ENCODE data around the gene PPP1R1B. TPM values are rescaled to one million over a fixed set of nuclear protein-coding genes. Genes with fewer than 3 reads are reported as not detected.

The PPP1R1B gene
- total RNA-seq, 2 experiments from 2014 or later, result not detected

DNA sequence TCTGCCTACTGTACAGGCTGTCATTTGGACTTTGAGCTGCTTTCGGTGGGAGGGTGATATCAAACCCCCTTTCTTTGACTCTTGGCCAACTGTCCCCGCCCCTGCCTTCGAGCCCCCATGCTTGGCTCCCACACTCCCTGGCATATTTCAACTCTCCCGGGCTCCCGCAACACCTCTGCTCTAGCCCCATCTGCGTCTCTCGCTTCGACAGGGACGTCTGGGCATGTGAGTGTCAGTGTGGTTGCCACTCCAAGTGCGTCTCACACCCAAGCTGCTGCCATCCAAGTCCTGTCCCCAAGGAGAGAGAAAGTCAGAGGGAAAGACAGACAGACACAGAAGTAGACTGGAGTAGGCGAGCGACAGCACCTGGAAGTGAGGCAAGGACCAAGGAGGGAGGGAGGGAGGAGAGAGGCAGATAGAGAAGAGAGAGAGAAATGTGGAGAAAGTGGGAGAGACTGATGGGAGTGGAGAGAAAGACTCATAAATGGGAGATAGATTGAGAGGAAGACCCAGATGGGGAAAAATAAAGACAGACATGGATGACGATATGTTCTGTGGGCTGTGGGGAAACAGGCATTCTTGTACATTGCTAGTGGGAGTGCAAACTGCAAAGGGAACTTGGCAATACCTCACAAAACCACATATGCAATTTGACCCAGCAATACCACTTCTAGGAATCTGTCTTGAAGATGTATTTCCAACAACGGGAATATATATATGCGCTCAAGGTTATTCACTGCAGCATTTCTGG is 22.0 kb downstream of the PPP1R1B start:
- ChIA-PET CTCF (interaction anchor here (1.3 to 11.1 kb wide), 4 partner anchors 14 to 56 kb away, joined by 3 to 111 read pairs (median 6); partner anchors contain the start of gene PPP1R1B), POLR2A (interaction anchor here (1.4 kb wide), 1 partner anchor 11 kb away, joined by 4 read pairs; no protein-coding TSS in a partner anchor)
- no peak for ATAC-seq
- no peak for DNase-seq
- Mint-ChIP-seq H3K9me3 (no peaks in the 10 kb centered on the region), H3K4me1 (ENCODE audit: low read depth) (peaks cover 45% of the 10 kb centered on the region), H3K27me3 (no peaks in the 10 kb centered on the region), H3K4me3 (no peak overlapping the region), H3K36me3 (ENCODE audit: low read depth) (peaks cover 2% of the 10 kb centered on the region), H3K27ac (no peak overlapping the region)
- TF ChIP-seq, protein P1, sequence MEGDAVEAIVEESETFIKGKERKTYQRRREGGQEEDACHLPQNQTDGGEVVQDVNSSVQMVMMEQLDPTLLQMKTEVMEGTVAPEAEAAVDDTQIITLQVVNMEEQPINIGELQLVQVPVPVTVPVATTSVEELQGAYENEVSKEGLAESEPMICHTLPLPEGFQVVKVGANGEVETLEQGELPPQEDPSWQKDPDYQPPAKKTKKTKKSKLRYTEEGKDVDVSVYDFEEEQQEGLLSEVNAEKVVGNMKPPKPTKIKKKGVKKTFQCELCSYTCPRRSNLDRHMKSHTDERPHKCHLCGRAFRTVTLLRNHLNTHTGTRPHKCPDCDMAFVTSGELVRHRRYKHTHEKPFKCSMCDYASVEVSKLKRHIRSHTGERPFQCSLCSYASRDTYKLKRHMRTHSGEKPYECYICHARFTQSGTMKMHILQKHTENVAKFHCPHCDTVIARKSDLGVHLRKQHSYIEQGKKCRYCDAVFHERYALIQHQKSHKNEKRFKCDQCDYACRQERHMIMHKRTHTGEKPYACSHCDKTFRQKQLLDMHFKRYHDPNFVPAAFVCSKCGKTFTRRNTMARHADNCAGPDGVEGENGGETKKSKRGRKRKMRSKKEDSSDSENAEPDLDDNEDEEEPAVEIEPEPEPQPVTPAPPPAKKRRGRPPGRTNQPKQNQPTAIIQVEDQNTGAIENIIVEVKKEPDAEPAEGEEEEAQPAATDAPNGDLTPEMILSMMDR (IDR thresholded peaks at IDR 0.05), result no peak
- intact Hi-C loops (cut with micrococcal nuclease), result no loop called here

DNA sequence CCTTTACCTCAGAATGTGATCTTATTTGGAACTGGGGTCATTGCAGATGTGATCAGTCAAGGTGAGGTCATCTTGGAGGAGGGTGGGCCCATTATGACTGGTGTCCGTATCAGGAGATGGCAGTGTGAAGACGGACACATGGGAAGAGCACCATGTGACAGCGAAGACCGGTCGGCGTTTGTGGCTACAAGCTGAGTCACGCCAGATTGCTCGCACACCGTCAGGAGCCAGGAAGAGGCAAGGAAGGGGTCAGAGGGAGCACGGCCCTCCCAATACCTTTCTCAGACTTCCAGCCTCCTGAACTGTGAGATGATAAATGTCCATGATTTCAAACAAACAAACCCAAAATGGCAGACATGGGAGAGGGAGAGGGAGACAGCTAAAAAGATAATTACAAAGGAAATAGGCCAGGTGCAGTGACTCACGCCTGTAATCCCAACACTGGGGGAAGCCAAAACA is 23.4 kb downstream of the PPP1R1B start:
- Mint-ChIP-seq H3K4me1 (ENCODE audit: low read depth) (peaks cover 46% of the 10 kb centered on the region), H3K4me3 (no peak overlapping the region), H3K27ac (peak overlapping the region; percentile 49), H3K9me3 (no peaks in the 10 kb centered on the region), H3K36me3 (ENCODE audit: low read depth) (peaks cover 5% of the 10 kb centered on the region), H3K27me3 (no peaks in the 10 kb centered on the region)
- DNase-seq, result no peak
- no peak for ATAC-seq
- intact Hi-C loops (cut with micrococcal nuclease), result no loop called here
- CTCF ChIA-PET, result interaction anchor here (1.2 to 6.4 kb wide), 6 partner anchors 11 to 327 kb away, joined by 3 to 146 read pairs (median 30); partner anchors contain the start of genes MIEN1, PNMT, STARD3 and TCAP
- POLR2A ChIA-PET, result interaction anchor here (0.8 to 1.6 kb wide), 4 partner anchors 10 to 30 kb away, joined by 3 to 6 read pairs (median 4); no protein-coding TSS in a partner anchor
- TF ChIP-seq, protein P1 (IDR thresholded peaks at IDR 0.05), result no peak

- Mint-ChIP-seq H3K36me3 (ENCODE audit: low read depth) (peaks cover 9% of the 10 kb centered on the region), H3K4me3 (no peak overlapping the region), H3K4me1 (ENCODE audit: low read depth) (peaks cover 44% of the 10 kb centered on the region), H3K9me3 (no peaks in the 10 kb centered on the region), H3K27me3 (no peaks in the 10 kb centered on the region), H3K27ac (peak overlapping the region; percentile 26)
- POLR2A ChIA-PET, result interaction anchor here (1.0 to 1.3 kb wide), 3 partner anchors 14 to 23 kb away, joined by 3 to 6 read pairs (median 4); partner anchors contain the start of gene STARD3
- intact Hi-C loops (cut with micrococcal nuclease), result no loop called here
- CTCF ChIA-PET, result interaction anchor here (1.5 to 6.4 kb wide), 8 partner anchors 7 to 79 kb away, joined by 6 to 146 read pairs (median 36); partner anchors contain the start of genes MIEN1, PNMT, STARD3 and TCAP
- ATAC-seq (no peak), DNase-seq (no peak)
- TF ChIP-seq, protein P1 (IDR thresholded peaks at IDR 0.05), result no peak
Measured at GRCh38 chr17:39651923-39652586, 25.3 kb downstream of the PPP1R1B start.

DNA sequence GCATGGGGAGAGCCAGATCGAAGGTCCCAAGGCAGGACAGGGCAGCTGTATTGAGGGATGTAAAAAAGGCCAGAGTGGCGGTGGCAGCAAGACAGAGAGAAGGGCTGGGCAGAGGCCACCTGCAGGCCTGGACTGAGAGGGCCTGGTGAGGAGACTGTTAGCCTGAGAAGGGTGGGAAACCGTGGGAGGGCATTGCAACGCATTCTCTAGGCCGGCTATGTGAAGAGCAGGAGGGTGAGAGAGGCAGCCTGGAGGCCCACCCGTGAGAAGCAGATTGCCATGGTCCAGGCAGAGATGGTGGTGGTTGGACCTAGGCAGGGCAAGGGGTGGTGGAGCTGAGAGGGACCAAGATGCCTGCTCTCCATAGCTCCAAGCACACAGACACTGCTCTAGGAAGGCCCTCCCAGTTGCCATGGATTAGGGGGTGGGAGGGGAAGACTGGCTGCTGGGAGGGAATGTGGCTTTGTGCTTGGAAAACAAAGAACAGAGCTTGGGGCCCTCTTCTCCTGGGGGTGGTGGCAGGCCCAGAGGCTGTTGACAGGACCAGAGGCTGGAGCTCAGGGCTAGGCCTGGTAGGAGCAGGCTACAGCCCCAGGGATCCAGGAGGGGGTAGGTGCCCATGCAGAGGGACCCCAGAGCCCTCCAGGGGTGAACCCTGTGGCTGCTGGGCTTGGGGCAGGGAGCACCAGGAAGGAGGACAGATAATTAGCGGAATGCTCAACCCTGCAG is 26.0 kb downstream of the PPP1R1B start:
- Mint-ChIP-seq H3K27ac (peak overlapping the region; percentile 26), H3K9me3 (no peaks in the 10 kb centered on the region), H3K27me3 (no peaks in the 10 kb centered on the region), H3K4me3 (no peak overlapping the region), H3K4me1 (ENCODE audit: low read depth) (peaks cover 41% of the 10 kb centered on the region), H3K36me3 (ENCODE audit: low read depth) (peaks cover 9% of the 10 kb centered on the region)
- intact Hi-C loops (cut with micrococcal nuclease), result no loop called here
- POLR2A ChIA-PET, result interaction anchor here (0.6 to 1.0 kb wide), 5 partner anchors 13 to 55 kb away, joined by 3 to 6 read pairs (median 3); no protein-coding TSS in a partner anchor
- DNase-seq (no peak), ATAC-seq (no peak)
- TF ChIP-seq, protein P1 (IDR thresholded peaks at IDR 0.05), result no peak
- CTCF ChIA-PET, result interaction anchor here (0.9 to 6.4 kb wide), 14 partner anchors 8 to 112 kb away, joined by 3 to 146 read pairs (median 14); partner anchors contain the start of genes MIEN1, PNMT, STARD3 and TCAP

Data from activated CD8-positive, alpha-beta T cell treated with anti-CD3 and anti-CD28 coated beads for 36 hours (primary cell).